Lung (tissue), 12 donors: Measurements from ENCODE around the gene PTPRT. TPM values are rescaled to one million over a fixed set of nuclear protein-coding genes. Genes with fewer than 3 reads are reported as not detected.
A peak's percentile ranks its signal among the peaks of the same experiment; 100 is the strongest.

ENCODE experiments used
- ATAC-seq: fragments of 200-7000 bp; cut with Tn5 transposase; one replicate; pipeline ENCODE4 v1.9.1; 2020; ENCODE audit warnings: moderate number of reproducible peaks; ENCODE audit not compliant: insufficient read depth, low FRiP score
- DNase-seq, 3 donors: peaks; one replicate each; pipeline ENCODE4 v3.0.0-alpha.2; 2013 to 2017
- H3K27ac ChIP-seq, 2 donors: one replicate each; pipeline ENCODE4 v1.5.1; 2013; ENCODE audit warnings: mild to moderate bottlenecking in 2 of 2, moderate library complexity in 2 of 2, control low read depth in 1 of 2, inconsistent platforms in 1 of 2, low read depth in 1 of 2, low read length in 1 of 2
- H3K27me3 ChIP-seq, 3 donors: one replicate each; pipeline ENCODE4 v1.5.1; 2013; ENCODE audit warnings: low read length in 2 of 3; ENCODE audit not compliant: control insufficient read depth in 3 of 3, insufficient read depth in 3 of 3
- H3K36me3 ChIP-seq, 4 donors: one replicate each; pipeline ENCODE4 v1.5.1; 2013; ENCODE audit warnings: low read length in 4 of 4, mild to moderate bottlenecking in 1 of 4, moderate library complexity in 1 of 4; ENCODE audit not compliant: control insufficient read depth in 4 of 4, insufficient read depth in 4 of 4
- H3K4me1 ChIP-seq, 5 donors: one replicate each; pipeline ENCODE4 v1.5.1; 2013; ENCODE audit warnings: low read length in 5 of 5, mild to moderate bottlenecking in 2 of 5, moderate library complexity in 1 of 5; ENCODE audit not compliant: control insufficient read depth in 5 of 5, insufficient read depth in 5 of 5
- H3K4me3 ChIP-seq: one replicate; pipeline ENCODE4 v1.5.1; 2013; ENCODE audit warnings: mild to moderate bottlenecking, control low read depth, moderate library complexity
- H3K9ac ChIP-seq, 2 donors: one replicate each; pipeline ENCODE4 v1.5.1; 2013; ENCODE audit warnings: low read length in 2 of 2, control low read depth in 1 of 2; ENCODE audit not compliant: insufficient read depth in 1 of 2
- H3K9me3 ChIP-seq, 4 donors: one replicate each; pipeline ENCODE4 v1.5.1; 2013; ENCODE audit warnings: low read length in 3 of 4, mild to moderate bottlenecking in 1 of 4, moderate library complexity in 1 of 4; ENCODE audit not compliant: control insufficient read depth in 4 of 4, insufficient read depth in 3 of 4
- WGBS, 2 donors: extraction: QIAGEN DNeasy Blood & Tissue Kit; methylation state at CpG; one replicate each; pipeline ENCODE4 v1.1.7; 2013; 5-methylcytosine and 5-hydroxymethylcytosine counted together
- polyA plus RNA-seq, 2 donors: library from polyadenylated mRNA; stranded (reverse); fragments of 200-250 nt; gene quantifications; one replicate each; pipeline ENCODE4 v1.2.1, GENCODE V29; 2013
- total RNA-seq, 2 donors: library from RNA; depleted of rRNA in 1 of 2; stranded (reverse); fragments of >200 nt in 1 of 2; gene quantifications; one replicate each; pipeline ENCODE4 v1.2.1, GENCODE V29; 2014 to 2021
- TF ChIP-seq, protein P1 (sequence below): IDR thresholded peaks from 2 replicates; pipeline ENCODE4 v1.5.1; 2012; ENCODE audit warnings: mild to moderate bottlenecking; ENCODE audit errors: control extremely low read depth, extremely low read depth
- donor health status: control.
- donor health status: control.
- donor health status: Bipolar disorder and iron deficiency.
- donor health status: healthy.
- donor health status: DM: yes; HTN: yes; CAD: no.

The PTPRT gene
- total and polyA plus RNA-seq, 4 donors: 0.37 to 13.8 (median 6.1) TPM

DNA sequence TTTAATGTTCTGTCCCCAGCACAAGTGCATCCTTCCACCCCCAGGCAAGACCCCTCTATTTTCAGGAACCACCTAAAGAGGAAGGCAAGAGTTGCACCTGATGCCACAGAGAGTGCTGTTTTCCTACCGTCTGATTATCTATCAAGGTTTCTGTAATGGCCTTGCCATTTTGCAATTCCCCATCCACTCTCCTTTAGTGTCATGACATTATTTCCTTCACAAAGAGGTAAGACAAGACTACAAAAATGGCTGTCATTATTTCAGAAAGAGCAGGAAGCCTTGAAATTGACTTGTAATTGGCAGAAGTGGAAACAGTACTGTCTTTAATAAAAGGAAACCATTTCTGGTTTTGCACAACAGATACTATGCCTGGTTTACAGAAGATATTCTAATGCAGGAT lies 426.7 kb downstream of the PTPRT start:
- no peak for ATAC-seq
- WGBS, 2 donors: 88 to 90% methylated on average over 1 of the region's 1 CpG
- no peaks in the 10 kb centered on the region for H3K27me3 ChIP-seq

DNA sequence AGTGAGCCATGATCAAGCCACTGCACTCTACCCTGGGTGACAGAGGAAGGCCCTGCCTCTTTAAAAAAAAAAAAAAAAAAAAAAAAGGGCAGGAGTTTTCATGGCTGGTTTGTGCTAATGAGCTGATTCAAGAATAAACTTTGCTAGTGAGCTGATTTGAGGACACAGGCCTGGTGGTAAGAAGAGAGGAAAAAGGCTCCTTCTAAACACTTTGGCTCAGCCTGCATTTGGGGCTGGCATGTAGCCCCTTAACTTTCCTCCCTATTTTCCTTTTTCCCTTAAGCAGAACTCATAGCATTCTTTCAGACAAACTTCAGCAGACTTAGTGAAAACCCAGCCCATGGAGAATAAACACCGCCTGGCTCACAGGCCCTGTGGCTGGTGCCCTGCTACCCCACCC lies 432.7 kb downstream of the PTPRT start:
- TF ChIP-seq, protein P1, sequence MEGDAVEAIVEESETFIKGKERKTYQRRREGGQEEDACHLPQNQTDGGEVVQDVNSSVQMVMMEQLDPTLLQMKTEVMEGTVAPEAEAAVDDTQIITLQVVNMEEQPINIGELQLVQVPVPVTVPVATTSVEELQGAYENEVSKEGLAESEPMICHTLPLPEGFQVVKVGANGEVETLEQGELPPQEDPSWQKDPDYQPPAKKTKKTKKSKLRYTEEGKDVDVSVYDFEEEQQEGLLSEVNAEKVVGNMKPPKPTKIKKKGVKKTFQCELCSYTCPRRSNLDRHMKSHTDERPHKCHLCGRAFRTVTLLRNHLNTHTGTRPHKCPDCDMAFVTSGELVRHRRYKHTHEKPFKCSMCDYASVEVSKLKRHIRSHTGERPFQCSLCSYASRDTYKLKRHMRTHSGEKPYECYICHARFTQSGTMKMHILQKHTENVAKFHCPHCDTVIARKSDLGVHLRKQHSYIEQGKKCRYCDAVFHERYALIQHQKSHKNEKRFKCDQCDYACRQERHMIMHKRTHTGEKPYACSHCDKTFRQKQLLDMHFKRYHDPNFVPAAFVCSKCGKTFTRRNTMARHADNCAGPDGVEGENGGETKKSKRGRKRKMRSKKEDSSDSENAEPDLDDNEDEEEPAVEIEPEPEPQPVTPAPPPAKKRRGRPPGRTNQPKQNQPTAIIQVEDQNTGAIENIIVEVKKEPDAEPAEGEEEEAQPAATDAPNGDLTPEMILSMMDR: no peak
- H3K27ac ChIP-seq: no peak overlapping the region
- no peak overlapping the region for H3K4me3 ChIP-seq
- ATAC-seq: no peak
- 79 to 90% methylated on average over 1 of the region's 1 CpG for WGBS, 2 donors
- no peaks in the 10 kb centered on the region for H3K27me3 ChIP-seq
- H3K9me3 ChIP-seq: peaks cover 0 to 3% (median 0%) of the 10 kb centered on the region in 4 donors
- DNase-seq: peak; percentile 59 to 91 (median 83)
- peaks cover 0 to 43% (median 11%) of the 10 kb centered on the region in 5 donors for H3K4me1 ChIP-seq
- H3K9ac ChIP-seq: no peak overlapping the region
- H3K36me3 ChIP-seq: no peaks in the 10 kb centered on the region

More for the DNA sequence above, 426.7 kb downstream of the PTPRT start:
- TF ChIP-seq, protein P1: no peak
- H3K9me3 ChIP-seq: peaks cover 0 to 5% (median 0%) of the 10 kb centered on the region in 4 donors
- H3K9ac ChIP-seq: no peak overlapping the region
- H3K4me3 ChIP-seq: no peak overlapping the region
- H3K4me1 ChIP-seq: peaks cover 0 to 10% (median 2%) of the 10 kb centered on the region in 5 donors
- DNase-seq: no peak
- no peak overlapping the region for H3K27ac ChIP-seq
- H3K36me3 ChIP-seq: no peaks in the 10 kb centered on the region

DNA sequence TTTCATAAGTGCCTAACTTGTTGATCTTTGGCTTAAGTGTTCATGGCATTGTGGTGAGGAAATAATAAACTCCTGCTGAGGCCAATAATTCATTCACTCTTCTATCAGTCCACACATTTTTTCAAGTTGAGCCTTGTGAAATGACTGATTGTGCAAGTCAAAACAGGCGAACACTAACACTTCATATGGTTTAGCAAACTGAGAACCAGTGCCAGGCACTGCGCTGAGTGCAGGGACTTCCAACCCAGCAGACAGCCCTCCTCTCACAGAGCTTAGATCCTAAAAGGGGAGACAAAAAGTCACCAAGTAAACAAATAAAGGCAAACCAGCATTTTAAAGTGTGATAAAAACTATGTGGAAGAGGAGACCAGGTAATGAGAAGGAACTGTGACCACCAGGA lies 435.0 kb downstream of the PTPRT start:
- Histone ChIP-seq H3K9ac (no peak overlapping the region), H3K9me3 (no peaks in the 10 kb centered on the region), H3K36me3 (no peaks in the 10 kb centered on the region), H3K4me3 (no peak overlapping the region), H3K4me1 (peaks cover 0 to 43% (median 11%) of the 10 kb centered on the region in 5 donors), H3K27me3 (no peaks in the 10 kb centered on the region), H3K27ac (no peak overlapping the region)
- WGBS, 2 donors: 54 to 58% methylated on average over 2 of the region's 2 CpGs
- DNase-seq: peak; percentile 73 to 95 (median 87)
- TF ChIP-seq, protein P1: no peak
- ATAC-seq: no peak

DNA sequence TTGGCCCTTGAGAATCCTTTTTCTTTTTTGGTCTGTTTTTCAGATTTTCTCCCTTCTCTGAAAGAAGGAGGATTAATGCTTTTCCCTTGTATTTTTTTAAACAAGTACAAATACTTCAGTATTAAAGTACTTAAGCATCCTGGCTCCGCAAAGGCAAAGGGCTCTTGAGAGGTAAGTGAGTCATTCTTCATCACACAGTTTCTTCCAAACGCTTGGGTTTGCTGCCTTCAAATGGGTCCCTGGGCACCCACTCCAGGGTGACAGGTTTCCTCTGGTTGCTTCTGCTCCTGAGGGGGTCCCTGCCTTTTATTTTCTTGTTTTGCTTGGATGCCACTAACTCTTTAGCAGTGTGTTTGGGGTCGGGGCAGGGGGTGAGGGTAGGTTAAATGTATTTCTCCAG lies 437.1 kb downstream of the PTPRT start:
- no peak overlapping the region for H3K4me3 ChIP-seq
- H3K36me3 ChIP-seq: no peaks in the 10 kb centered on the region
- WGBS, 2 donors: 63 to 75% methylated on average over 3 of the region's 3 CpGs
- no peaks in the 10 kb centered on the region for H3K27me3 ChIP-seq
- TF ChIP-seq, protein P1: no peak
- H3K9me3 ChIP-seq: no peaks in the 10 kb centered on the region
- peaks cover 0 to 34% (median 5%) of the 10 kb centered on the region in 5 donors for H3K4me1 ChIP-seq
- H3K9ac ChIP-seq: no peak overlapping the region
- ATAC-seq: no peak
- peak in 1 of 3 donors; percentile 45 for DNase-seq
- no peak overlapping the region for H3K27ac ChIP-seq
